Loucy (cell line): ENCODE measurements around the gene ARMC3.

Experiments used
- CTCF ChIP-seq: fragments of 200-600 bp; sonication (generic); conservative IDR thresholded peaks from 2 replicates; pipeline ENCODE4 v1.5.1; 2014; ENCODE audit warnings: mild to moderate bottlenecking, antibody characterized with exemption, low read length
- EZH2phosphoT487 ChIP-seq: fragments of 200-600 bp; IDR thresholded peaks from 2 replicates; pipeline ENCODE4 v1.6.1; 2018; ENCODE audit warnings: antibody characterized with exemption, mild to moderate bottlenecking, moderate library complexity, borderline replicate concordance

GRCh38 chr10:23070913-23071218 is 143.0 kb downstream of the ARMC3 start:
- TF ChIP-seq CTCF (no peak), EZH2phosphoT487 (no peak)
